Ovary (tissue), 9 donors: ENCODE data around the gene C4orf51. TPM values are rescaled to one million over a fixed set of nuclear protein-coding genes. Genes with fewer than 3 reads are reported as not detected.

Source experiments
- DNase-seq, 5 donors: peaks; one replicate each; pipeline ENCODE4 v3.0.0-alpha.2; 2019 to 2020
- H3K27ac ChIP-seq, 2 donors: fragments of 200-600 bp; one replicate each; pipeline versions ENCODE4 v1.5.1 to v1.8.0; 2019 to 2022
- H3K27me3 ChIP-seq: fragments of 200-600 bp; one replicate; pipeline ENCODE4 v1.8.0; 2022
- H3K36me3 ChIP-seq: fragments of 200-600 bp; sonication (generic); one replicate; pipeline ENCODE4 v1.5.1; 2019
- H3K4me1 ChIP-seq: one replicate; pipeline ENCODE4 v1.8.1; 2013; ENCODE audit warnings: mild to moderate bottlenecking, moderate library complexity; ENCODE audit not compliant: insufficient read depth
- H3K4me3 ChIP-seq: fragments of 200-600 bp; sonication (generic); one replicate; pipeline ENCODE4 v1.5.1; 2017
- H3K9me3 ChIP-seq, 2 donors: fragments of 200-600 bp in 1 of 2; sonication (generic) in 1 of 2; one replicate each; pipeline versions ENCODE4 v1.5.1 to v1.8.1; 2013 to 2019; ENCODE audit warnings: mild to moderate bottlenecking in 1 of 2, moderate library complexity in 1 of 2
- EP300 ChIP-seq: sonication (generic); formaldehyde crosslinking; IDR thresholded peaks from one replicate; pipeline ENCODE4 v1.6.1; 2017; ENCODE audit warnings: antibody characterized with exemption
- POLR2A ChIP-seq: fragments of 450-650 bp; IDR thresholded peaks from one replicate; pipeline ENCODE4 v1.6.1; 2017; ENCODE audit warnings: antibody characterized with exemption, mild to moderate bottlenecking, moderate library complexity
- WGBS, 3 donors: extraction: QIAGEN DNeasy Blood & Tissue Kit in 1 of 3; methylation state at CpG; one replicate each; pipeline versions ENCODE4 v1.1.5 to v1.1.7; 2013 to 2017; 5-methylcytosine and 5-hydroxymethylcytosine counted together
- intact Hi-C, 4 donors: fragments of 100-400 bp; cut with DNase I; formaldehyde crosslinking; loops; one replicate each; pipeline versions ENCODE4 v1.11.0 to v1.15.1; 2022 to 2023
- polyA plus RNA-seq, 2 donors: library from polyadenylated mRNA; stranded (reverse); fragments of 200-250 nt in 1 of 2; fragments of 350-450 nt in 1 of 2; fragmentation: Illumina TruSeq in 1 of 2; extraction: RNeasy Lipid Tissue Mini Kit (QIAGEN cat#74804) in 1 of 2; gene quantifications; one replicate each; pipeline ENCODE4 v1.2.3, GENCODE V29; 2013 to 2014
- total RNA-seq, 7 donors: library from RNA; depleted of rRNA in 2 of 7; stranded (reverse); fragments of >200 nt in 2 of 7; fragmentation: NEBNext Ultra II Directional in 3 of 7; extraction: Animal tissue kit (Norgen Biotek cat#: 25700) in 3 of 7; gene quantifications; one replicate each; pipeline versions ENCODE4 v1.1.0 to v1.2.4, GENCODE V29; 2016 to 2023
- TF ChIP-seq, protein P1 (sequence below), 3 donors: fragments of 450-650 bp in 2 of 3; fragments of 200-600 bp in 1 of 3; IDR thresholded peaks; one replicate each; pipeline versions ENCODE4 v1.5.1 to v1.8.0; 2016 to 2022; ENCODE audit warnings: antibody characterized with exemption in 3 of 3, mild to moderate bottlenecking in 1 of 3
- donor health status: DM: no; HTN: no; CAD: no; lungs with moderate emphysema.
- donor health status: DM: no; HTN: no; CAD: no.
- donor health status: Bipolar disorder and iron deficiency.
- donor health status: DM: yes; HTN: yes; CAD: no.
- donor health status: DM: no; HTN: no; CAD: no.
- donor health status: DM: yes; HTN: yes; CAD: no.

C4orf51 gene
- total and polyA plus RNA-seq, 9 donors, result not detected

DNA sequence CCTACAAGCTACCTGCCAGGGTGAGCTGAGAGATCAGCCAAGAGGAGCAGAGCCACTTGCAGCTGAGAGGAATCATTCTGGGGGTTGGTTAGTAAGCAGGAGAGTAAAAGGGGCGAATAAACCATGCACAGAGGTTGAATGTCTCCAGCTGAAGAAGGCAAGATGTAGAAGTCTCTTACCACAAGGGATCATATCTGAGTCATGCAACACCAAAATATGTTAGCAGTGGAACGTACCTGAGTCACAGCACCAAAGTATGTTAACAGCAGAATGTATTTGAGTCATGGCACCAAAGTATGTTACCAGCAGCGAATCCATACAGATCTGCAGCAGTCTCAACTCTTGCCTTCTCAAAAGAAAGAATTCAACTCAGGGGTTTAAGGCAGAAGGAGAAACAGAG is 29.9 kb downstream of the C4orf51 start:
- WGBS, 3 donors, result 82 to 91% (median 85%) methylated on average over 3 of the region's 3 CpGs
- TF ChIP-seq EP300 (no peak), POLR2A (no peak)
- TF ChIP-seq, protein P1, sequence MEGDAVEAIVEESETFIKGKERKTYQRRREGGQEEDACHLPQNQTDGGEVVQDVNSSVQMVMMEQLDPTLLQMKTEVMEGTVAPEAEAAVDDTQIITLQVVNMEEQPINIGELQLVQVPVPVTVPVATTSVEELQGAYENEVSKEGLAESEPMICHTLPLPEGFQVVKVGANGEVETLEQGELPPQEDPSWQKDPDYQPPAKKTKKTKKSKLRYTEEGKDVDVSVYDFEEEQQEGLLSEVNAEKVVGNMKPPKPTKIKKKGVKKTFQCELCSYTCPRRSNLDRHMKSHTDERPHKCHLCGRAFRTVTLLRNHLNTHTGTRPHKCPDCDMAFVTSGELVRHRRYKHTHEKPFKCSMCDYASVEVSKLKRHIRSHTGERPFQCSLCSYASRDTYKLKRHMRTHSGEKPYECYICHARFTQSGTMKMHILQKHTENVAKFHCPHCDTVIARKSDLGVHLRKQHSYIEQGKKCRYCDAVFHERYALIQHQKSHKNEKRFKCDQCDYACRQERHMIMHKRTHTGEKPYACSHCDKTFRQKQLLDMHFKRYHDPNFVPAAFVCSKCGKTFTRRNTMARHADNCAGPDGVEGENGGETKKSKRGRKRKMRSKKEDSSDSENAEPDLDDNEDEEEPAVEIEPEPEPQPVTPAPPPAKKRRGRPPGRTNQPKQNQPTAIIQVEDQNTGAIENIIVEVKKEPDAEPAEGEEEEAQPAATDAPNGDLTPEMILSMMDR (IDR thresholded peaks at IDR 0.05), result no peak
- Histone ChIP-seq H3K4me3 (no peak overlapping the region), H3K36me3 (no peaks in the 10 kb centered on the region), H3K9me3 (no peaks in the 10 kb centered on the region), H3K27ac (no peak overlapping the region), H3K4me1 (no peaks in the 10 kb centered on the region), H3K27me3 (no peaks in the 10 kb centered on the region)
- intact Hi-C loops, result no loop called here
- no peak for DNase-seq

DNA sequence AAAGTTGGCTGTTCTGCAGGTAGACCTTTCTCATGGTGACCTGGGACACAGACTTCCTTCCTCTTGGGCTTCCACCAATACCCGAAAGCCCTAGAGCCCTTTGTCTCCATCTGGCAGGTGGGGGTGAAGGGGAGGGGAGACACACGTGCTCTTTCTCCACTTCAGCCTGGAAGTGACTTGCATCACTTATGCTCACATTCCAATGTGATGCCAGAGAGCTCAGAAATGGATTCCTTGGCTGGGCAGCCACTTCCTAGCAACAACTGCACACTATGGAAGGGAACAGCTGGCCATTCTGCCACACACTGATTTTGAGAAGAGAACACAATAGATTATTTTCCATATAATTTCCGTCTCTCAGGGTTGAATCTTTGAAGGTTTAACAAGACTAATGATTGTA is 36.3 kb downstream of the C4orf51 start:
- no peak for TF ChIP-seq EP300
- TF ChIP-seq, protein P1 (IDR thresholded peaks at IDR 0.05), result no peak
- TF ChIP-seq POLR2A, result no peak

DNA sequence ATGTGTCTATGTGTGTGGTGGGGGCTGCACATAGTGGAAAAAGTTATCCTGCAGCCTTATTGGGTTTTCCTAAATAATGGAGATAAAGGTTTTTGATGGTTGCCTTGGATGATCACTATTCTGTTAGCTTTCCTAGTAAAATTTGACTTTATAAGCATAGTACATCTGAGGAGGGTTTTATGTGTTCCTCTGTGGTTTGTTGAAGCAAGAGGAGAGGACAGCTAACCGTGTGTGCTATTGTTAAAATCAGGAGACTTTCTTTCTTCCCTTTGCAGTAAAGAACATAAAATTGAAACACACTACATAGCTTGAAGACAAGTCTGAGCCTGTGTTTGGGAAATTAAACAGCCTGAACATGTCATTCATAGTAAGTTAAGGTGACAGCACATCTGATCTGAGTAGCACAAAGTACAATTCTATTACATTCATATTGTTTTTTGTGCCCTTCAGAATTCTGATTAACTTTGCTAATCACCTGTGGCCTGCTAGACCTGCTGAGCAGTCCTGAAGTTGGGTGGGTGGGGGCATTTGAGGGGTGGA is 36.8 kb downstream of the C4orf51 start:
- Histone ChIP-seq H3K9me3 (no peaks in the 10 kb centered on the region), H3K4me1 (no peaks in the 10 kb centered on the region), H3K4me3 (no peak overlapping the region), H3K36me3 (no peaks in the 10 kb centered on the region), H3K27ac (no peak overlapping the region), H3K27me3 (no peaks in the 10 kb centered on the region)
- no peak for DNase-seq
- no peak for TF ChIP-seq POLR2A
- TF ChIP-seq, protein P1 (IDR thresholded peaks at IDR 0.05), result no peak
- TF ChIP-seq EP300, result no peak
- intact Hi-C loops, result no loop called here
- 60 to 79% (median 68%) methylated on average over 1 of the region's 1 CpG for WGBS, 3 donors

More for the DNA sequence above, 36.3 kb downstream of the C4orf51 start:
- Histone ChIP-seq H3K27ac (no peak overlapping the region), H3K9me3 (no peaks in the 10 kb centered on the region), H3K4me1 (no peaks in the 10 kb centered on the region), H3K27me3 (no peaks in the 10 kb centered on the region), H3K36me3 (no peaks in the 10 kb centered on the region), H3K4me3 (no peak overlapping the region)
- no peak for DNase-seq
- WGBS, 3 donors, result 58 to 67% (median 59%) methylated on average over 3 of the region's 3 CpGs
- intact Hi-C loops, result no loop called here

DNA sequence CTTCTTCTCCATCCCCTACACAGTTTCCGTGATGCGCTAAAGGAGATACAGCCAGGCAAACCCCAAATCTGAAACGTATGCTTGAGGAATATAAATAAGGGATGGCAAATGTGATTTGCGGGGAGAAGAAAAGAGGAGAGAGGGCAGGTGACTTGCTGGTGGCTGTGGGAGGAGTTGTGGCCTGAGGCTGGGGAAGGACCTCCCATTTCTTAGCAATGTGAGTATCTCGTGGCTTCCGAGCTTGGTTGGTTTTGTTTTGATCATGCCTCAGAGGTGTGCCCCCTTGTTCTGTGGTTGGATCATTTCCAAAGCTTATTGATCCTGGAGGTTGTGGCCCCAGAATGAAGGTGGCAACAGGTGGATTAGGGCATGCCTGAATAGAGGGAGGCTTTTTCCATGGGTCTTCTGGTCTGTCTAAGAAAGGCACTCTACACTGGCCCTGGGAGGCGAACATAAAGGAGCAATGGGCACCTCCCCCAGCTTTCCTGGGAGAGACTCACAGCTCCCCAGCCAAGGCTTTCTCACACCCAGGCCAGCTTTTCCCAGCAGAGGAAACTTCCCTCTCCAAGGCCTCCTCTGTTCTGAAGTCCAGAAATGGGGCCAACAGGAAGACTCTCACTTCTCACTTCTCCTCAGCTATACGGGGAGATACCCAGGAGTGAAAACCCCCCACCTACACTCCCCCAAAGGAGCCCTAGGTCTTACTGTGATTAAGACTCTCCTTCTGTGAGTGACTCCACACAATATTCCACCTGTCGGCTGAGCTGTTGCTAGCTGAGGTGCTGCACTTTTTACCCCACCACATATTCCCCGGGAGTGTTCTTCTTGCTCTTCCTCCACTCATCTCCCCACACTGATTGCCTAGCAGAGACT is 40.0 kb downstream of the C4orf51 start:
- Histone ChIP-seq H3K36me3 (no peaks in the 10 kb centered on the region), H3K4me3 (no peak overlapping the region), H3K9me3 (no peaks in the 10 kb centered on the region), H3K27ac (no peak overlapping the region), H3K27me3 (no peaks in the 10 kb centered on the region), H3K4me1 (no peaks in the 10 kb centered on the region)
- no peak for TF ChIP-seq EP300
- no peak for TF ChIP-seq POLR2A
- TF ChIP-seq, protein P1 (IDR thresholded peaks at IDR 0.05), result no peak
- WGBS, 3 donors, result 72 to 77% (median 76%) methylated on average over 10 of the region's 10 CpGs
- intact Hi-C loops, result no loop called here
- no peak for DNase-seq
